GM06990 (cell line): ENCODE results near the gene TIMM44.
"Not testable (repeated sequence)": the region's sequence is repeated elsewhere in the genome, so short reads cannot be mapped to it uniquely, and the experiment has no call there.

Source experiments
- DNase-seq: peaks from one replicate; pipeline ENCODE4 v3.0.0-alpha.2; 2011; ENCODE audit not compliant: insufficient read length; ENCODE audit errors: extremely low read depth
- H3K27me3 ChIP-seq: replicated peaks from 2 replicates; pipeline ENCODE4 v1.6.0; 2011; ENCODE audit warnings: low read length; ENCODE audit not compliant: control insufficient read depth, insufficient read depth
- H3K36me3 ChIP-seq: 2 replicates; pipeline ENCODE4 v1.5.1; 2011; ENCODE audit warnings: low read length; ENCODE audit not compliant: control insufficient read depth, insufficient read depth
- H3K4me3 ChIP-seq: replicated peaks from 2 replicates; pipeline ENCODE4 v1.5.1; 2011; ENCODE audit warnings: low read depth, mild to moderate bottlenecking, control low read depth, low read length
- CTCF ChIP-seq: IDR thresholded peaks from 2 replicates; pipeline ENCODE4 v1.5.1; 2011; ENCODE audit warnings: low read length, control low read depth, mild to moderate bottlenecking, inconsistent platforms; ENCODE audit not compliant: insufficient read depth, poor library complexity, severe bottlenecking

The TIMM44 gene

GRCh38 chr19:7932276-7932929 is 11.1 kb downstream of the TIMM44 start:
- Histone ChIP-seq H3K36me3 (peaks cover 23% of the 10 kb centered on the region), H3K27me3 (no peaks in the 10 kb centered on the region), H3K4me3 (no peak overlapping the region)
- no peak for TF ChIP-seq CTCF
- no peak for DNase-seq

- Histone ChIP-seq H3K4me3 (no peak overlapping the region), H3K27me3 (no peaks in the 10 kb centered on the region), H3K36me3 (peaks cover 23% of the 10 kb centered on the region)
- peak; percentile 14 for DNase-seq
- no peak for TF ChIP-seq CTCF
These were observed 12.0 kb downstream of the TIMM44 start for GRCh38 chr19:7931221-7932061.

DNA sequence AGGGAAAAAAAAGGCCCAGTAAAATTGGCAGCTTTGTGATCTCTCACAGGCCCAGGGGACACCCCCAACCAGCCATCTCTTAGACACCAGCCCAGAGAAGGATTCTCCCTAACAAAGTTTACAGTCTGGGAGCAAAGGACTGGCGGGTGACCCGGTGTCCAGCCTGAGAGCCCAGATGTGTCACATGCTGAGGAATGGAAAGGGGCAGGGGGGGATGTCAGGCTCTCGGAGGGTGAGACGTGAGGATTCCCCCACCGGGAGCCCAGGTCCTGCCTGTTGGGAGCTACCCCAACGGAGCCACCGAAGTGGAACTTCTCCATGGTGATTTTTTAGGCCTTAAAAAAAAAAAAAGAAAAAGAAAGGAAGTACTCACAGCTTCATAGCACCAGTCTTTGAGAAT is 12.7 kb downstream of the TIMM44 start:
- no peak for DNase-seq
- Histone ChIP-seq H3K4me3 (no peak overlapping the region), H3K27me3 (no peaks in the 10 kb centered on the region), H3K36me3 (peaks cover 23% of the 10 kb centered on the region)
- TF ChIP-seq CTCF: no peak

GRCh38 chr19:7930030-7930429 is 13.4 kb downstream of the TIMM44 start:
- not testable (repeated sequence) for H3K4me3 ChIP-seq, DNase-seq, H3K27me3 ChIP-seq
- peaks cover 19% of the 10 kb centered on the region for H3K36me3 ChIP-seq

DNA sequence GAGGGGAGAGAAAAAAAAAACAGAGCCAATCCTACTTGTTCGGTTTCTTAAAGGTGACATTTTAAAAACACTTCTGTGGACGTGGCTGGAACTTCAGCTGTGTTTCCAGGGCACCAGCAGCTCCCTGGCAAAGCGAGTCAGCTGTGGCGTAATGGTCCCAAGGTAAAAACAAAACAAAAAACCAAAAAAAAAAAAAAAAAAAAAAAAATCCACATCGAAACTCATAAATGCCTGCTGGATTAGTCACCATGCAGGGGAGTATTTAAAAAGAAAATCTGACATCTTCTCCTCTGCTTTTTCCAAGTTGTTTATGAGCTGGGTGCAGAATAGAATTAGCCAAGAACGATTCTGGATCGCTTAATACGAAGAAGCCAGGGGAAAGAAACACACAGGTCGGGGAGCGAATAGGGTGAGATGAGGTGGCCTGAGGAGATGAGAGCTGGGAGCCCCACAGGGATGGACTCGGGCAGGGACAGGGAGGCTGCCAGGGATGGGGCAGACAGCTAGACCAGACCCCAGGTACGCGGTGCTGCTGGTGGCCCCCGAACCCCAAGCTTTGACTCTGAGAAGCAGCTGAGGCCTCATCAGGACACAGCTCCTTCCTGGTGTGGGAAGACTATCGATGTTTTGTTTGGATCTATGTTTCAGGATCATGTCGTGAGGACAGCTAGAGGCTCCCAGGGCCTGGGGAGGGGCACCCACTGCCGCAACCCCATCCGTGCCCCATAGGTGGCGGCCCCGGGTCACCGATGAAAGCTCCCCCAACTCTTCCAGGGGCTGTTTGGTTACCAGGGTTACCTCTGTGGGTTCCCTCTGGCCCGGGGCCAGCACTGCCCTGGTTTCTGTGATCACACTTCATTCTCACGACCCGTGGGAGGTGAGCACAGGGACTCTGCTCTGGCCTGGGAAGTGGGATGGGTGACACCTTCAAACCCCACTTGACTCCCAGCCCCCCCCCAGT is 14.4 kb downstream of the TIMM44 start:
- peaks cover 14% of the 10 kb centered on the region for H3K36me3 ChIP-seq
- TF ChIP-seq CTCF: peak; percentile 62
- no peak overlapping the region for H3K4me3 ChIP-seq
- no peaks in the 10 kb centered on the region for H3K27me3 ChIP-seq
- peak; percentile 74 for DNase-seq
